ENCODE data around the gene SMTNL2. TPM values are rescaled to one million over a fixed set of nuclear protein-coding genes. Genes with fewer than 3 reads are reported as not detected.

The SMTNL2 gene
- total RNA-seq: 0.32 to 0.36 TPM in 2 of 3 replicates, not detected in the other
- long read RNA-seq: 0 reads

DNA sequence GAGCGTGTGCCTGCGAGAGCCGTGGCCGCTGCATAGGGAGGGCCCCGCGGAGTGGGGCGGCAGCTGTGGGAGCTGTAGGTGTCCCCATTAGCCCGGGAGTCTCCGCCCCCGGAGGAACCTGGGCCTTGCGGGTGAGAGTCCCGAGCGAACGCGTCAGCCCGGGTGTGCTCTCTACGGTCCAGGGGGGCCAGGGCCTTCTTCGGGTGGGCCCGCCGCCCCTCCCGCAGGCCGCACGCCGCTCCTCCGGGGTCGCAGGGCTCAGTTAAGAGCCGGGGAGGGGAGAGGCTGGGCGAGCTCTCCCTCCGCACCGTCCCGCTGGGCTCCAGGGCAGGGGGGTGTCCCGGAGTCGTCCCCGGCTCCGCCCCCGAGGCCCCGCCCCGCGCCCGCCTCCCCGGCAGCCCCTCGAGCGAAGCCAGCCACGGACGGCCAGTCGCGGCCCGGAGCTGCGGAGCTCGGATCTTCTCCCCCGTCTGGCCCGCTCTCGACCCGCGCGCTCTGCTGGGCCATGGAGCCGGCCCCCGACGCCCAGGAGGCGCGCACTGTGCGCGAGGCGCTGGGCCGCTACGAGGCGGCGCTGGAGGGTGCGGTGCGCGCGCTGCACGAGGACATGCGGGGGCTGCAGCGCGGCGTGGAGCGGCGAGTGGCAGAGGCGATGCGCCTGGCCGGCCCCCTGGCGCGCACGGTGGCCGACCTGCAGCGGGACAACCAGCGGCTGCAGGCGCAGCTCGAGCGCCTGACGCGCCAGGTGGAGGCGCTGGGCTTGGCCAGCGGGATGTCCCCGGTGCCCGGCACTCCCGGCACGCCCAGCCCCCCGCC, at the start of gene SMTNL2:
SMTNL2 (plus strand) TSS at position 429 of the 816 bp plus-strand sequence; CDS start at position 506, 77 bp downstream.
- no peak within 1 kb of the TSS for H3K27ac Mint-ChIP-seq (ENCODE audit: unreplicated experiment)
- no peaks in the 10 kb centered on the region for H3K36me3 Mint-ChIP-seq (ENCODE audit: low read depth)
- peaks cover 4% of the 10 kb centered on the region for H3K4me1 Mint-ChIP-seq (ENCODE audit: low read depth)
- peaks cover 43% of the 10 kb centered on the region for H3K27me3 Mint-ChIP-seq (ENCODE audit: low read depth)
- H3K4me3 Mint-ChIP-seq (ENCODE audit: unreplicated experiment): peak within 1 kb of the TSS; percentile 69
- H3K9me3 Mint-ChIP-seq (ENCODE audit: low read depth): no peaks in the 10 kb centered on the region
- TF ChIP-seq, protein P1, sequence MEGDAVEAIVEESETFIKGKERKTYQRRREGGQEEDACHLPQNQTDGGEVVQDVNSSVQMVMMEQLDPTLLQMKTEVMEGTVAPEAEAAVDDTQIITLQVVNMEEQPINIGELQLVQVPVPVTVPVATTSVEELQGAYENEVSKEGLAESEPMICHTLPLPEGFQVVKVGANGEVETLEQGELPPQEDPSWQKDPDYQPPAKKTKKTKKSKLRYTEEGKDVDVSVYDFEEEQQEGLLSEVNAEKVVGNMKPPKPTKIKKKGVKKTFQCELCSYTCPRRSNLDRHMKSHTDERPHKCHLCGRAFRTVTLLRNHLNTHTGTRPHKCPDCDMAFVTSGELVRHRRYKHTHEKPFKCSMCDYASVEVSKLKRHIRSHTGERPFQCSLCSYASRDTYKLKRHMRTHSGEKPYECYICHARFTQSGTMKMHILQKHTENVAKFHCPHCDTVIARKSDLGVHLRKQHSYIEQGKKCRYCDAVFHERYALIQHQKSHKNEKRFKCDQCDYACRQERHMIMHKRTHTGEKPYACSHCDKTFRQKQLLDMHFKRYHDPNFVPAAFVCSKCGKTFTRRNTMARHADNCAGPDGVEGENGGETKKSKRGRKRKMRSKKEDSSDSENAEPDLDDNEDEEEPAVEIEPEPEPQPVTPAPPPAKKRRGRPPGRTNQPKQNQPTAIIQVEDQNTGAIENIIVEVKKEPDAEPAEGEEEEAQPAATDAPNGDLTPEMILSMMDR (IDR thresholded peaks at IDR 0.05): peak; percentile 60
- DNase-seq (ENCODE audit: low spot score): no peak

GRCh38 chr17:4534928-4535666, 49.2 kb upstream of the SMTNL2 start:
- H3K4me1 Mint-ChIP-seq (ENCODE audit: low read depth): no peaks in the 10 kb centered on the region
- no peaks in the 10 kb centered on the region for H3K9me3 Mint-ChIP-seq (ENCODE audit: low read depth)
- H3K36me3 Mint-ChIP-seq (ENCODE audit: low read depth): peaks cover 3% of the 10 kb centered on the region
- no peak for DNase-seq (ENCODE audit: low spot score)
- H3K4me3 Mint-ChIP-seq (ENCODE audit: unreplicated experiment): no peak overlapping the region
- no peak overlapping the region for H3K27ac Mint-ChIP-seq (ENCODE audit: unreplicated experiment)
- TF ChIP-seq, protein P1 (IDR thresholded peaks at IDR 0.05): no peak
- H3K27me3 Mint-ChIP-seq (ENCODE audit: low read depth): peaks cover 3% of the 10 kb centered on the region

GRCh38 chr17:4535667-4536258, 48.6 kb upstream of the SMTNL2 start:
- H3K4me3 Mint-ChIP-seq (ENCODE audit: unreplicated experiment): no peak overlapping the region
- no peak for DNase-seq (ENCODE audit: low spot score)
- H3K27ac Mint-ChIP-seq (ENCODE audit: unreplicated experiment): no peak overlapping the region

GRCh38 chr17:4536259-4536741, 48.0 kb upstream of the SMTNL2 start:
- Mint-ChIP-seq H3K9me3 (ENCODE audit: low read depth) (no peaks in the 10 kb centered on the region), H3K4me1 (ENCODE audit: low read depth) (no peaks in the 10 kb centered on the region), H3K36me3 (ENCODE audit: low read depth) (peaks cover 5% of the 10 kb centered on the region), H3K27me3 (ENCODE audit: low read depth) (peaks cover 3% of the 10 kb centered on the region), H3K27ac (ENCODE audit: unreplicated experiment) (no peak overlapping the region), H3K4me3 (ENCODE audit: unreplicated experiment) (no peak overlapping the region)
- DNase-seq (ENCODE audit: low spot score): no peak
- TF ChIP-seq, protein P1 (IDR thresholded peaks at IDR 0.05): no peak

More at GRCh38 chr17:4535667-4536258, 48.6 kb upstream of the SMTNL2 start:
- H3K36me3 Mint-ChIP-seq (ENCODE audit: low read depth): peaks cover 3% of the 10 kb centered on the region
- TF ChIP-seq, protein P1 (IDR thresholded peaks at IDR 0.05): no peak
- H3K4me1 Mint-ChIP-seq (ENCODE audit: low read depth): no peaks in the 10 kb centered on the region
- no peaks in the 10 kb centered on the region for H3K9me3 Mint-ChIP-seq (ENCODE audit: low read depth)
- H3K27me3 Mint-ChIP-seq (ENCODE audit: low read depth): peaks cover 3% of the 10 kb centered on the region

Data from chondrocyte (in vitro differentiated cells).